HepG2 (cell line): ENCODE data around the gene AGPAT2. TPM values are rescaled to one million over a fixed set of nuclear protein-coding genes. Genes with fewer than 3 reads are reported as not detected.

Experiments used
- ARNT ChIP-seq: fragments of 450-650 bp; IDR thresholded peaks from 2 replicates; pipeline ENCODE4 v1.6.1; 2017
- ARNTL ChIP-seq: sonication (generic); formaldehyde crosslinking; IDR thresholded peaks from 2 replicates; pipeline ENCODE4 v1.4.0; 2020; ENCODE audit warnings: mild to moderate bottlenecking, missing genetic modification reagents
- ATRX ChIP-seq: sonication (generic); formaldehyde crosslinking; IDR thresholded peaks from 2 replicates; pipeline ENCODE4 v1.4.0; 2020; ENCODE audit warnings: missing genetic modification reagents, borderline replicate concordance
- BHLHE40 ChIP-seq: IDR thresholded peaks from 2 replicates; pipeline ENCODE4 v1.6.1; 2011; ENCODE audit warnings: low read length, improper control_type of control experiment
- CBFB ChIP-seq: sonication (generic); formaldehyde crosslinking; IDR thresholded peaks from 2 replicates; pipeline ENCODE4 v1.4.0; 2020; ENCODE audit warnings: missing genetic modification reagents
- CENPX ChIP-seq: sonication (generic); formaldehyde crosslinking; IDR thresholded peaks from 2 replicates; pipeline ENCODE4 v1.9.0; 2021; ENCODE audit warnings: mild to moderate bottlenecking, missing genetic modification reagents, moderate library complexity
- GMEB1 ChIP-seq: sonication (generic); formaldehyde crosslinking; IDR thresholded peaks from 2 replicates; pipeline ENCODE4 v1.5.1; 2020; ENCODE audit warnings: missing genetic modification reagents, mild to moderate bottlenecking, borderline replicate concordance
- MTF2 ChIP-seq: sonication (generic); formaldehyde crosslinking; IDR thresholded peaks from 2 replicates; pipeline ENCODE4 v1.5.0; 2020; ENCODE audit warnings: missing genetic modification reagents, borderline replicate concordance
- MYNN ChIP-seq: sonication (generic); formaldehyde crosslinking; IDR thresholded peaks from 2 replicates; pipeline ENCODE4 v1.4.0; 2020; ENCODE audit warnings: mild to moderate bottlenecking, low read depth, missing genetic modification reagents
- RARG ChIP-seq: sonication (generic); formaldehyde crosslinking; IDR thresholded peaks from 2 replicates; pipeline ENCODE4 v1.4.0; 2020; ENCODE audit warnings: low read depth, mild to moderate bottlenecking, missing genetic modification reagents
- RBM39 ChIP-seq: fragments of 200-400 bp; formaldehyde crosslinking; IDR thresholded peaks from one replicate; pipeline ENCODE4 v1.6.1; 2018; ENCODE audit warnings: antibody characterized with exemption, mild to moderate bottlenecking, low read depth, low read length; ENCODE audit not compliant: poor library complexity, severe bottlenecking
- SNAPC2 ChIP-seq: sonication (generic); formaldehyde crosslinking; IDR thresholded peaks from 2 replicates; pipeline ENCODE4 v1.8.1; 2022; ENCODE audit warnings: mild to moderate bottlenecking, missing genetic modification reagents
- ZNF12 ChIP-seq: sonication (generic); formaldehyde crosslinking; IDR thresholded peaks from 2 replicates; pipeline ENCODE4 v1.5.0; 2020; ENCODE audit warnings: missing genetic modification reagents
- ZNF263 ChIP-seq: sonication (generic); formaldehyde crosslinking; IDR thresholded peaks from 2 replicates; pipeline ENCODE4 v1.4.0; 2020; ENCODE audit warnings: missing genetic modification reagents
- ZNF296 ChIP-seq: sonication (generic); formaldehyde crosslinking; conservative IDR thresholded peaks from 2 replicates; pipeline ENCODE4 v1.5.0; 2020; ENCODE audit warnings: mild to moderate bottlenecking, missing genetic modification reagents
- ZNF501 ChIP-seq: sonication (generic); formaldehyde crosslinking; IDR thresholded peaks from 2 replicates; pipeline ENCODE4 v1.5.1; 2020; ENCODE audit warnings: mild to moderate bottlenecking, moderate library complexity, missing genetic modification reagents
- ZNF672 ChIP-seq: sonication (generic); formaldehyde crosslinking; IDR thresholded peaks from 2 replicates; pipeline ENCODE4 v1.8.1; 2022; ENCODE audit warnings: missing genetic modification reagents
- ZNF777 ChIP-seq: sonication (generic); formaldehyde crosslinking; IDR thresholded peaks from 2 replicates; pipeline ENCODE4 v1.4.0; 2020; ENCODE audit warnings: missing genetic modification reagents
- ZNF816 ChIP-seq: sonication (generic); formaldehyde crosslinking; IDR thresholded peaks from 2 replicates; pipeline ENCODE4 v1.8.0; 2022; ENCODE audit warnings: missing genetic modification reagents, mild to moderate bottlenecking, borderline replicate concordance
- ZNF879 ChIP-seq: sonication (generic); formaldehyde crosslinking; IDR thresholded peaks from 2 replicates; pipeline ENCODE4 v1.8.1; 2023; ENCODE audit warnings: missing genetic modification reagents
- polyA plus RNA-seq, 8 experiments: library from polyadenylated mRNA; depleted of rRNA in 3 of 8; stranded (reverse) in 7 of 8; unstranded in 1 of 8; fragments of >200 nt; fragmentation: Illumina TruSeq in 4 of 8; extraction: Trizol in 4 of 8; gene quantifications; 2 replicates each; pipeline versions ENCODE4 v1.2.1 to v1.2.3, GENCODE V29; 2011 to 2016; ENCODE audit warnings: low read depth in 4 of 8, missing spikeins in 1 of 8, mixed read lengths in 1 of 8; ENCODE audit not compliant: insufficient read depth in 1 of 8
- total RNA-seq, 5 experiments: library from RNA; depleted of rRNA; stranded (reverse); fragments of >200 nt; fragmentation: Illumina TruSeq; extraction: Trizol; gene quantifications; 2 replicates each; pipeline ENCODE4 v1.2.3, GENCODE V29; 2016; ENCODE audit warnings: low read depth in 1 of 5
- TF ChIP-seq, protein P1 (sequence below): sonication (generic); formaldehyde crosslinking; IDR thresholded peaks from 2 replicates; pipeline ENCODE4 v1.5.0; 2020; ENCODE audit warnings: mild to moderate bottlenecking, missing genetic modification reagents
- TF ChIP-seq, protein P2 (sequence below): sonication (generic); formaldehyde crosslinking; IDR thresholded peaks from 2 replicates; pipeline ENCODE4 v1.4.0; 2020; ENCODE audit warnings: mild to moderate bottlenecking, missing genetic modification reagents
- TF ChIP-seq, protein P3 (sequence below): IDR thresholded peaks from 2 replicates; pipeline ENCODE4 v1.6.1; 2016; ENCODE audit warnings: missing compliant biosample characterization, missing genetic modification reagents, borderline replicate concordance

Gene AGPAT2
- total and polyA plus RNA-seq, 2 of the 13 experiments (the other 11 are each of a cell fraction or from before 2014, with no cell fraction given): 3.9 to 25.8 TPM

GRCh38 chr9:136694163-136694871 is 7.1 kb upstream of the AGPAT2 start (continued):
- TF ChIP-seq ZNF672 (CRISPR knock-in tag): no peak
- no peak for TF ChIP-seq RARG (CRISPR knock-in tag)
- TF ChIP-seq ARNTL (CRISPR knock-in tag): no peak
- no peak for TF ChIP-seq ARNT
- TF ChIP-seq GMEB1 (CRISPR knock-in tag): no peak
- TF ChIP-seq ZNF816 (CRISPR knock-in tag): no peak
- TF ChIP-seq ZNF501: no peak
- TF ChIP-seq ZNF879 (CRISPR knock-in tag): no peak
- no peak for TF ChIP-seq ZNF12 (CRISPR knock-in tag)
- TF ChIP-seq SNAPC2 (CRISPR knock-in tag): no peak
- TF ChIP-seq BHLHE40: no peak
- TF ChIP-seq ZNF777 (CRISPR knock-in tag): no peak
- no peak for TF ChIP-seq RBM39
- no peak for TF ChIP-seq MYNN (CRISPR knock-in tag)
- TF ChIP-seq ZNF296 (CRISPR knock-in tag): no peak
- no peak for TF ChIP-seq CBFB (CRISPR knock-in tag)
- TF ChIP-seq, protein P1, sequence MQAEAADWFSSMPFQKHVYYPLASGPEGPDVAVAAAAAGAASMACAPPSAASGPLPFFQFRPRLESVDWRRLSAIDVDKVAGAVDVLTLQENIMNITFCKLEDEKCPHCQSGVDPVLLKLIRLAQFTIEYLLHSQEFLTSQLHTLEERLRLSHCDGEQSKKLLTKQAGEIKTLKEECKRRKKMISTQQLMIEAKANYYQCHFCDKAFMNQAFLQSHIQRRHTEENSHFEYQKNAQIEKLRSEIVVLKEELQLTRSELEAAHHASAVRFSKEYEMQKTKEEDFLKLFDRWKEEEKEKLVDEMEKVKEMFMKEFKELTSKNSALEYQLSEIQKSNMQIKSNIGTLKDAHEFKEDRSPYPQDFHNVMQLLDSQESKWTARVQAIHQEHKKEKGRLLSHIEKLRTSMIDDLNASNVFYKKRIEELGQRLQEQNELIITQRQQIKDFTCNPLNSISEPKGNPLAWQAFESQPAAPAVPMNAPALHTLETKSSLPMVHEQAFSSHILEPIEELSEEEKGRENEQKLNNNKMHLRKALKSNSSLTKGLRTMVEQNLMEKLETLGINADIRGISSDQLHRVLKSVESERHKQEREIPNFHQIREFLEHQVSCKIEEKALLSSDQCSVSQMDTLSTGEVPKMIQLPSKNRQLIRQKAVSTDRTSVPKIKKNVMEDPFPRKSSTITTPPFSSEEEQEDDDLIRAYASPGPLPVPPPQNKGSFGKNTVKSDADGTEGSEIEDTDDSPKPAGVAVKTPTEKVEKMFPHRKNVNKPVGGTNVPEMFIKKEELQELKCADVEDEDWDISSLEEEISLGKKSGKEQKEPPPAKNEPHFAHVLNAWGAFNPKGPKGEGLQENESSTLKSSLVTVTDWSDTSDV: 0 out of 2 replicates have a peak, but pooled peaks have one; percentile 45
- no peak for TF ChIP-seq ATRX (CRISPR knock-in tag)
- TF ChIP-seq, protein P2, sequence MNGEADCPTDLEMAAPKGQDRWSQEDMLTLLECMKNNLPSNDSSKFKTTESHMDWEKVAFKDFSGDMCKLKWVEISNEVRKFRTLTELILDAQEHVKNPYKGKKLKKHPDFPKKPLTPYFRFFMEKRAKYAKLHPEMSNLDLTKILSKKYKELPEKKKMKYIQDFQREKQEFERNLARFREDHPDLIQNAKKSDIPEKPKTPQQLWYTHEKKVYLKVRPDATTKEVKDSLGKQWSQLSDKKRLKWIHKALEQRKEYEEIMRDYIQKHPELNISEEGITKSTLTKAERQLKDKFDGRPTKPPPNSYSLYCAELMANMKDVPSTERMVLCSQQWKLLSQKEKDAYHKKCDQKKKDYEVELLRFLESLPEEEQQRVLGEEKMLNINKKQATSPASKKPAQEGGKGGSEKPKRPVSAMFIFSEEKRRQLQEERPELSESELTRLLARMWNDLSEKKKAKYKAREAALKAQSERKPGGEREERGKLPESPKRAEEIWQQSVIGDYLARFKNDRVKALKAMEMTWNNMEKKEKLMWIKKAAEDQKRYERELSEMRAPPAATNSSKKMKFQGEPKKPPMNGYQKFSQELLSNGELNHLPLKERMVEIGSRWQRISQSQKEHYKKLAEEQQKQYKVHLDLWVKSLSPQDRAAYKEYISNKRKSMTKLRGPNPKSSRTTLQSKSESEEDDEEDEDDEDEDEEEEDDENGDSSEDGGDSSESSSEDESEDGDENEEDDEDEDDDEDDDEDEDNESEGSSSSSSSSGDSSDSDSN: peak; percentile 7; the same call in 1 of the 2 replicates
- TF ChIP-seq, protein P3, sequence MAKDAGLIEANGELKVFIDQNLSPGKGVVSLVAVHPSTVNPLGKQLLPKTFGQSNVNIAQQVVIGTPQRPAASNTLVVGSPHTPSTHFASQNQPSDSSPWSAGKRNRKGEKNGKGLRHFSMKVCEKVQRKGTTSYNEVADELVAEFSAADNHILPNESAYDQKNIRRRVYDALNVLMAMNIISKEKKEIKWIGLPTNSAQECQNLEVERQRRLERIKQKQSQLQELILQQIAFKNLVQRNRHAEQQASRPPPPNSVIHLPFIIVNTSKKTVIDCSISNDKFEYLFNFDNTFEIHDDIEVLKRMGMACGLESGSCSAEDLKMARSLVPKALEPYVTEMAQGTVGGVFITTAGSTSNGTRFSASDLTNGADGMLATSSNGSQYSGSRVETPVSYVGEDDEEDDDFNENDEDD (CRISPR knock-in tag): no peak
- peak; percentile 70 for TF ChIP-seq ZNF263
- 0 out of 2 replicates have a peak, but pooled peaks have one; percentile 2 for TF ChIP-seq MTF2
- TF ChIP-seq CENPX: no peak
